HepG2 (cell line): Measurements from ENCODE around the gene CAPZA1. TPM values are rescaled to one million over a fixed set of nuclear protein-coding genes. Genes with fewer than 3 reads are reported as not detected.

Experiments used
- ATAC-seq: fragments of 200-7000 bp; cut with Tn5 transposase; 3 replicates; pipeline ENCODE4 v1.9.1; 2020; ENCODE audit warnings: mild to moderate bottlenecking, moderate library complexity
- BruUV-seq: library from RNA; stranded (reverse); fragments of 400-500 nt; replicated peaks from 2 replicates; lab custom pipeline; 2021; lab: Mats Ljungman, UMichigan
- CTCF ChIA-PET: fragments of 300-600 bp; formaldehyde crosslinking; extraction: SDS; loops from one replicate; lab custom pipeline; 2021; ENCODE audit warnings: low total read pairs, inconsistent platforms, low intra/inter-chr PET ratio; lab: Yijun Ruan, JAX
- POLR2A ChIA-PET: fragments of 350-600 bp; sonication (Branson Sonifier 250); formaldehyde crosslinking; loops from one replicate; lab custom pipeline; 2020; ENCODE audit warnings: antibody characterized with exemption, inconsistent platforms; lab: Yijun Ruan, JAX
- DNase-seq: peaks from one replicate; pipeline ENCODE4 v3.0.0-alpha.2; 2015; ENCODE audit warnings: low spot score
- FAIRE-seq: peaks from 3 replicates; lab custom pipeline; 2011; peaks lifted over from hg19 to GRCh38; lab: Jason Lieb, UNC
- H2AFZ ChIP-seq: one replicate; pipeline ENCODE4 v1.6.1; 2011; ENCODE audit warnings: low read length, inconsistent platforms
- H3K27ac ChIP-seq: fragments of 300-600 bp; 3 replicates; pipeline ENCODE4 v1.8.0; 2011; ENCODE audit warnings: mixed run types, mild to moderate bottlenecking, mixed read lengths, low read length, inconsistent platforms; ENCODE audit not compliant: insufficient read depth; ENCODE audit errors: extremely low read length
- H3K27me3 ChIP-seq, 2 experiments: fragments of 200-600 bp in 1 of 2; 2 replicates in 1 of 2; 3 replicates in 1 of 2; pipeline versions ENCODE4 v1.6.0 to v1.8.0; 2011; ENCODE audit warnings: low read length in 2 of 2, mild to moderate bottlenecking in 2 of 2, moderate library complexity in 2 of 2, inconsistent platforms in 1 of 2; ENCODE audit not compliant: insufficient read depth in 2 of 2, control insufficient read depth in 1 of 2
- H3K36me3 ChIP-seq, 2 experiments: fragments of 200-600 bp in 1 of 2; replicated peaks in 1 of 2; 2 replicates in 1 of 2; 3 replicates in 1 of 2; pipeline versions ENCODE4 v1.5.1 to v1.8.0; 2011; ENCODE audit warnings: low read length in 2 of 2, inconsistent platforms in 1 of 2; ENCODE audit not compliant: insufficient read depth in 2 of 2, control insufficient read depth in 1 of 2
- H3K4me1 ChIP-seq: 2 replicates; pipeline ENCODE4 v1.5.1; 2012; ENCODE audit warnings: low read length, inconsistent platforms; ENCODE audit not compliant: insufficient read depth
- H3K4me2 ChIP-seq: 2 replicates; pipeline ENCODE4 v1.6.0; 2011; ENCODE audit warnings: low read depth, low read length, inconsistent platforms
- H3K4me3 ChIP-seq, 3 experiments: fragments of 200-600 bp in 1 of 3; sonication (generic), shearing (Covaris generic) in 1 of 3; replicated peaks in 1 of 3; 2 replicates each; pipeline ENCODE4 v1.5.1; 2011 to 2016; ENCODE audit warnings: low read length in 3 of 3, inconsistent platforms in 2 of 3, low read depth in 2 of 3, mild to moderate bottlenecking in 2 of 3, control low read depth in 1 of 3, mixed read lengths in 1 of 3; ENCODE audit not compliant: insufficient read depth in 1 of 3
- H3K79me2 ChIP-seq: one replicate; pipeline ENCODE4 v1.6.1; 2011; ENCODE audit warnings: low read length, inconsistent platforms; ENCODE audit not compliant: insufficient read depth
- H3K9ac ChIP-seq: 2 replicates; pipeline ENCODE4 v1.6.0; 2011; ENCODE audit warnings: mild to moderate bottlenecking, low read depth, low read length, inconsistent platforms; ENCODE audit not compliant: insufficient read depth
- H3K9me3 ChIP-seq: 2 replicates; pipeline ENCODE4 v1.5.1; 2012; ENCODE audit warnings: mild to moderate bottlenecking, low read length
- H4K20me1 ChIP-seq: 2 replicates; pipeline ENCODE4 v1.6.0; 2011; ENCODE audit warnings: inconsistent platforms, mild to moderate bottlenecking, low read length, moderate library complexity; ENCODE audit not compliant: insufficient read depth
- CEBPB ChIP-seq: IDR thresholded peaks from 2 replicates; pipeline ENCODE4 v1.6.1; 2011; ENCODE audit warnings: low read depth, low read length, improper control_type of control experiment, borderline replicate concordance
- MAFF ChIP-seq: IDR thresholded peaks from 2 replicates; pipeline ENCODE4 v1.6.1; 2011; ENCODE audit warnings: low read depth, low read length, improper control_type of control experiment
- MAFK ChIP-seq, 2 experiments: IDR thresholded peaks in 1 of 2; conservative IDR thresholded peaks in 1 of 2; 2 replicates each; pipeline ENCODE4 v1.6.1; 2011; ENCODE audit warnings: improper control_type of control experiment in 2 of 2, low read length in 2 of 2
- POGK ChIP-seq: sonication (generic); formaldehyde crosslinking; conservative IDR thresholded peaks from 2 replicates; pipeline ENCODE4 v1.8.0; 2022; ENCODE audit warnings: mild to moderate bottlenecking, moderate library complexity, missing genetic modification reagents
- WGBS: methylation state at CpG from one replicate; pipeline ENCODE4 v1.1.6; 2017; ENCODE audit warnings: low lambda C conversion rate; 5-methylcytosine and 5-hydroxymethylcytosine counted together
- in situ Hi-C: cut with HindIII; loops from 2 replicates; pipeline ENCODE4 v1.10.0; 2017; ENCODE audit warnings: low pct_unique_long_range_greater_than_20kb; ENCODE audit not compliant: extremely low pct_ligation_motif_present
- intact Hi-C: fragments of 100-400 bp; cut with micrococcal nuclease; formaldehyde crosslinking; loops from one replicate; pipeline ENCODE4 v1.10.0; 2022; ENCODE audit not compliant: unreplicated experiment
- polyA plus RNA-seq, 8 experiments: library from polyadenylated mRNA; depleted of rRNA in 3 of 8; stranded (reverse) in 7 of 8; unstranded in 1 of 8; fragments of >200 nt; fragmentation: Illumina TruSeq in 4 of 8; extraction: Trizol in 4 of 8; gene quantifications; 2 replicates each; pipeline versions ENCODE4 v1.2.1 to v1.2.3, GENCODE V29; 2011 to 2016; ENCODE audit warnings: low read depth in 4 of 8, missing spikeins in 1 of 8, mixed read lengths in 1 of 8; ENCODE audit not compliant: insufficient read depth in 1 of 8
- total RNA-seq, 5 experiments: library from RNA; depleted of rRNA; stranded (reverse); fragments of >200 nt; fragmentation: Illumina TruSeq; extraction: Trizol; gene quantifications; 2 replicates each; pipeline ENCODE4 v1.2.3, GENCODE V29; 2016; ENCODE audit warnings: low read depth in 1 of 5
- TF ChIP-seq, protein P1 (sequence below): sonication (generic); formaldehyde crosslinking; IDR thresholded peaks from 2 replicates; pipeline ENCODE4 v1.5.1; 2020; ENCODE audit warnings: missing genetic modification reagents, mild to moderate bottlenecking, borderline replicate concordance
- TF ChIP-seq, protein P2 (sequence below): sonication (generic); formaldehyde crosslinking; conservative IDR thresholded peaks from 2 replicates; pipeline ENCODE4 v1.8.1; 2023; ENCODE audit warnings: missing genetic modification reagents

CAPZA1 gene
- total and polyA plus RNA-seq, 2 of the 13 experiments (the other 11 are each of a cell fraction or from before 2014, with no cell fraction given), result 67.0 to 117 TPM

DNA sequence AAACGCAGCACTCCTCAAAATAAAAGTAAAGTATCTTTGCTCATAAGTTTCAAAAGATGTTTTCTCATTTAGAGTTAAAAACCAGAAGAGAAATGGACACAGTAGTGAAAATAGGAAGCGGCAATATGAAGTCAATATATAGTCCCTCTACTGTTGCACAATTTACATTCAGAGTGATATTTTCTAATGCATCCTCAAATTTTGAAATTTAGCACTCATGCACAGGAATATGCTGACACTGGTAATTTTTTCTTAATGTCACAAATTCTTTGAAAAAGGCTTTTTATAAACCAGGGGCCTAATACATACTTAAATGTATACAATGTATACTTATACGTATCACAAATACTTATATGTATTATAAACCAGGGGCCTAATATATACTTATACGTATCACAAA, 20.2 kb upstream of the CAPZA1 start:
- WGBS, result 96% methylated on average over 4 of the region's 4 CpGs
- no peak for FAIRE-seq
- BruUV-seq, result no TSS peak
- Histone ChIP-seq H3K9me3 (no peaks in the 10 kb centered on the region), H3K27me3 (no peaks in the 10 kb centered on the region), H4K20me1 (no peaks in the 10 kb centered on the region), H3K9ac (no peak overlapping the region), H3K4me3 (no peak overlapping the region), H3K79me2 (no peaks in the 10 kb centered on the region), H3K4me1 (no peaks in the 10 kb centered on the region), H3K27ac (no peak overlapping the region), H3K4me2 (no peak overlapping the region), H2AFZ (no peak overlapping the region), H3K36me3 (peaks cover 3 to 14% of the 10 kb centered on the region in 2 experiments; a peak in 4 of 5 replicates)
- TF ChIP-seq MAFK (conservative IDR thresholded peaks at IDR 0.05 in 1 of 2, IDR thresholded peaks at IDR 0.05 in 1 of 2; ENCODE audit: low read length in 2 of 2) (peak; percentile 84 to 93), MAFF (peak; percentile 88)
- TF ChIP-seq, protein P1, sequence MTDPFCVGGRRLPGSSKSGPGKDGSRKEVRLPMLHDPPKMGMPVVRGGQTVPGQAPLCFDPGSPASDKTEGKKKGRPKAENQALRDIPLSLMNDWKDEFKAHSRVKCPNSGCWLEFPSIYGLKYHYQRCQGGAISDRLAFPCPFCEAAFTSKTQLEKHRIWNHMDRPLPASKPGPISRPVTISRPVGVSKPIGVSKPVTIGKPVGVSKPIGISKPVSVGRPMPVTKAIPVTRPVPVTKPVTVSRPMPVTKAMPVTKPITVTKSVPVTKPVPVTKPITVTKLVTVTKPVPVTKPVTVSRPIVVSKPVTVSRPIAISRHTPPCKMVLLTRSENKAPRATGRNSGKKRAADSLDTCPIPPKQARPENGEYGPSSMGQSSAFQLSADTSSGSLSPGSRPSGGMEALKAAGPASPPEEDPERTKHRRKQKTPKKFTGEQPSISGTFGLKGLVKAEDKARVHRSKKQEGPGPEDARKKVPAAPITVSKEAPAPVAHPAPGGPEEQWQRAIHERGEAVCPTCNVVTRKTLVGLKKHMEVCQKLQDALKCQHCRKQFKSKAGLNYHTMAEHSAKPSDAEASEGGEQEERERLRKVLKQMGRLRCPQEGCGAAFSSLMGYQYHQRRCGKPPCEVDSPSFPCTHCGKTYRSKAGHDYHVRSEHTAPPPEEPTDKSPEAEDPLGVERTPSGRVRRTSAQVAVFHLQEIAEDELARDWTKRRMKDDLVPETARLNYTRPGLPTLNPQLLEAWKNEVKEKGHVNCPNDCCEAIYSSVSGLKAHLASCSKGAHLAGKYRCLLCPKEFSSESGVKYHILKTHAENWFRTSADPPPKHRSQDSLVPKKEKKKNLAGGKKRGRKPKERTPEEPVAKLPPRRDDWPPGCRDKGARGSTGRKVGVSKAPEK (CRISPR knock-in tag), result no peak
- ChIA-PET POLR2A (no interaction called here), CTCF (no interaction called here)
- intact Hi-C loops, result no loop called here
- no peak for DNase-seq
- in situ Hi-C loops, result no loop called here
- ATAC-seq, result no peak

- Histone ChIP-seq H2AFZ (no peak overlapping the region), H3K79me2 (no peaks in the 10 kb centered on the region)
- intact Hi-C loops, result no loop called here
- WGBS, result 90% methylated on average over 2 of the region's 2 CpGs
- no TSS peak for BruUV-seq
- TF ChIP-seq POGK (CRISPR knock-in tag), result no peak
- peak; percentile 43; the same call in 1 of the 2 replicates for TF ChIP-seq CEBPB
- TF ChIP-seq, protein P2, sequence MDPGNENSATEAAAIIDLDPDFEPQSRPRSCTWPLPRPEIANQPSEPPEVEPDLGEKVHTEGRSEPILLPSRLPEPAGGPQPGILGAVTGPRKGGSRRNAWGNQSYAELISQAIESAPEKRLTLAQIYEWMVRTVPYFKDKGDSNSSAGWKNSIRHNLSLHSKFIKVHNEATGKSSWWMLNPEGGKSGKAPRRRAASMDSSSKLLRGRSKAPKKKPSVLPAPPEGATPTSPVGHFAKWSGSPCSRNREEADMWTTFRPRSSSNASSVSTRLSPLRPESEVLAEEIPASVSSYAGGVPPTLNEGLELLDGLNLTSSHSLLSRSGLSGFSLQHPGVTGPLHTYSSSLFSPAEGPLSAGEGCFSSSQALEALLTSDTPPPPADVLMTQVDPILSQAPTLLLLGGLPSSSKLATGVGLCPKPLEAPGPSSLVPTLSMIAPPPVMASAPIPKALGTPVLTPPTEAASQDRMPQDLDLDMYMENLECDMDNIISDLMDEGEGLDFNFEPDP (CRISPR knock-in tag), result no peak
- TF ChIP-seq, all 625 proteins: peak for 1
- Histone ChIP-seq H3K36me3 (peaks cover 3 to 4% of the 10 kb centered on the region in 2 experiments), H3K27ac (no peak overlapping the region), H3K9ac (no peak overlapping the region), H3K9me3 (no peaks in the 10 kb centered on the region), H3K4me1 (no peaks in the 10 kb centered on the region), H3K4me2 (no peak overlapping the region), H3K4me3 (no peak overlapping the region), H3K27me3 (no peaks in the 10 kb centered on the region), H4K20me1 (no peaks in the 10 kb centered on the region)
- FAIRE-seq, result no peak
- DNase-seq, result no peak
- POLR2A ChIA-PET, result no interaction called here
- in situ Hi-C loops, result no loop called here
- CTCF ChIA-PET, result no interaction called here
- ATAC-seq, result no peak
Observed at GRCh38 chr1:112603012-112603411, 16.6 kb upstream of the CAPZA1 start.
